GM18526 (cell line): Measurements from ENCODE around the gene SLC25A28.

Source experiments
- POLR2A ChIP-seq: IDR thresholded peaks from 3 replicates; pipeline ENCODE4 v1.6.1; 2011; ENCODE audit not compliant: insufficient read length; ENCODE audit errors: extremely low read depth

The SLC25A28 gene

GRCh38 chr10:99611326-99611725, 8.9 kb downstream of the SLC25A28 start:
- TF ChIP-seq POLR2A, result no peak

GRCh38 chr10:99610221-99610620, 10.0 kb downstream of the SLC25A28 start:
- TF ChIP-seq POLR2A, result no peak

- TF ChIP-seq POLR2A, result no peak
Measured at GRCh38 chr10:99609186-99609585, 11.1 kb downstream of the SLC25A28 start.

- no peak for TF ChIP-seq POLR2A
Measured at GRCh38 chr10:99605351-99605750, 14.9 kb downstream of the SLC25A28 start.

GRCh38 chr10:99604862-99605261, 15.4 kb downstream of the SLC25A28 start:
- no peak for TF ChIP-seq POLR2A

- no peak for TF ChIP-seq POLR2A
Measured at GRCh38 chr10:99598781-99599509, 21.3 kb downstream of the SLC25A28 start.

- TF ChIP-seq POLR2A, result no peak
Measured at GRCh38 chr10:99598011-99598410, 22.2 kb downstream of the SLC25A28 start.

GRCh38 chr10:99595770-99596465, 24.3 kb downstream of the SLC25A28 start:
- no peak for TF ChIP-seq POLR2A

GRCh38 chr10:99595236-99595635, 25.0 kb downstream of the SLC25A28 start:
- no peak for TF ChIP-seq POLR2A

- TF ChIP-seq POLR2A, result no peak
Measured at GRCh38 chr10:99593312-99593711, 26.9 kb downstream of the SLC25A28 start.

GRCh38 chr10:99590799-99591198, 29.4 kb downstream of the SLC25A28 start:
- TF ChIP-seq POLR2A, result no peak

GRCh38 chr10:99583687-99584086, 36.6 kb downstream of the SLC25A28 start:
- no peak for TF ChIP-seq POLR2A

GRCh38 chr10:99582255-99582770, 37.9 kb downstream of the SLC25A28 start:
- TF ChIP-seq POLR2A, result no peak

- no peak for TF ChIP-seq POLR2A
Measured at GRCh38 chr10:99579971-99580370, 40.3 kb downstream of the SLC25A28 start.

GRCh38 chr10:99573790-99574189, 46.4 kb downstream of the SLC25A28 start:
- TF ChIP-seq POLR2A, result no peak

GRCh38 chr10:99571816-99572215, 48.4 kb downstream of the SLC25A28 start:
- TF ChIP-seq POLR2A, result no peak
